Stomach (tissue), 9 donors: Measurements from ENCODE around the gene SLC39A8. TPM values are rescaled to one million over a fixed set of nuclear protein-coding genes. Genes with fewer than 3 reads are reported as not detected.
"Not testable (repeated sequence)": the region's sequence is repeated elsewhere in the genome, so short reads cannot be mapped to it uniquely, and the experiment has no call there.

ENCODE experiments used
- DNase-seq, 2 donors: peaks; one replicate each; pipeline versions ENCODE4 v3.0.0 to v3.0.0-alpha.2; 2013 to 2019
- H3K27ac ChIP-seq, 5 donors: fragments of 200-600 bp in 4 of 5; sonication (generic) in 4 of 5; one replicate each; pipeline ENCODE4 v1.5.1; 2013 to 2019; ENCODE audit warnings: mild to moderate bottlenecking in 1 of 5, moderate library complexity in 1 of 5
- H3K27me3 ChIP-seq, 3 donors: fragments of 200-600 bp; sonication (generic); one replicate each; pipeline ENCODE4 v1.5.1; 2017 to 2019; ENCODE audit warnings: mixed run types in 1 of 3
- H3K36me3 ChIP-seq, 4 donors: fragments of 200-600 bp; sonication (generic); 1 replicate in 3 of 4; 2 replicates in 1 of 4; pipeline ENCODE4 v1.5.1; 2016 to 2019
- H3K4me1 ChIP-seq, 4 donors: fragments of 200-600 bp; sonication (generic); one replicate each; pipeline ENCODE4 v1.5.1; 2016 to 2019
- H3K4me3 ChIP-seq, 4 donors: fragments of 200-600 bp; sonication (generic) in 3 of 4; one replicate each; pipeline ENCODE4 v1.5.1; 2016 to 2019; ENCODE audit warnings: mild to moderate bottlenecking in 1 of 4
- H3K9me3 ChIP-seq, 4 donors: fragments of 200-600 bp; sonication (generic); one replicate each; pipeline ENCODE4 v1.5.1; 2016 to 2019
- EP300 ChIP-seq: sonication (generic); formaldehyde crosslinking; IDR thresholded peaks from one replicate; pipeline ENCODE4 v1.6.1; 2017; ENCODE audit warnings: antibody characterized with exemption
- POLR2A ChIP-seq, 4 donors: fragments of 450-650 bp; IDR thresholded peaks; one replicate each; pipeline ENCODE4 v1.6.1; 2016; ENCODE audit warnings: antibody characterized with exemption in 4 of 4, control low read depth in 2 of 4, mild to moderate bottlenecking in 1 of 4, moderate library complexity in 1 of 4
- POLR2AphosphoS5 ChIP-seq, 3 donors: sonication (generic); formaldehyde crosslinking; IDR thresholded peaks; one replicate each; pipeline ENCODE4 v1.6.1; 2016; ENCODE audit warnings: antibody characterized with exemption in 3 of 3
- WGBS, 5 donors: extraction: QIAGEN DNeasy Blood & Tissue Kit in 3 of 5; methylation state at CpG; one replicate each; pipeline versions ENCODE4 v1.1.5 to v1.1.7; 2013 to 2018; 5-methylcytosine and 5-hydroxymethylcytosine counted together
- intact Hi-C: fragments of 100-400 bp; cut with DNase I; formaldehyde crosslinking; loops from one replicate; pipeline ENCODE4 v1.15.1; 2023; ENCODE audit warnings: low total_unique reads
- polyA plus RNA-seq, 3 donors: library from polyadenylated mRNA; stranded (reverse); fragments of 200-250 nt; gene quantifications; one replicate each; pipeline ENCODE4 v1.2.3, GENCODE V29; 2013
- total RNA-seq, 5 donors: library from RNA; depleted of rRNA; stranded (reverse); fragments of >200 nt; gene quantifications; one replicate each; pipeline versions ENCODE4 v1.1.0 to v1.2.3, GENCODE V29; 2014 to 2016
- TF ChIP-seq, protein P1 (sequence below), 7 experiments: fragments of 450-650 bp in 4 of 7; fragments of 200-600 bp in 3 of 7; sonication (generic) in 3 of 7; IDR thresholded peaks; one replicate each; pipeline ENCODE4 v1.5.1; 2016 to 2019; ENCODE audit warnings: antibody characterized with exemption in 7 of 7, control low read depth in 2 of 7, mild to moderate bottlenecking in 1 of 7
- donor health status: healthy with polysubstance abuse.
- donor health status: Bipolar disorder and iron deficiency.
- donor health status: healthy.

SLC39A8 gene
- total and polyA plus RNA-seq, 8 donors = 1.8 to 24.6 (median 9.4) TPM

DNA sequence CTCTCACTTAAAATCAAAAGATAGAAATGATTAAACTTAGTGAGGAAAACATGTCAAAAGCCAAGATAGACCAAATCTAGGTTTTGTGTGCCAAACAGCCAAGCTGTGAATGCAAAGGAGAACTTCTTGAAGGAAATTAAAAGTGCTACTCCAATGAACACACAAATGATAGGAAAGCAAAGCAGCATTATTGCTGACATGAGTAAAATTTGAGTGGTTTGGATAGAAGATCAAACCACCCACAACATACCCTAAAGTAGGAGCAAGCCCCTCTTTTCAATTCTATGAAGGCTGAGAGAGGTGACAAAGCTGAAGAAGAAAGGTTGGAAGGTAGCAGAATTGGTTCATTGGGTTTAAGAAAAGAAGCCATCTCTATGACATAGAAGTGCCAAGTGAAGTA, 56.8 kb downstream of the SLC39A8 start:
- Histone ChIP-seq H3K9me3 (peaks cover 0 to 7% (median 0%) of the 10 kb centered on the region in 4 donors), H3K27me3 (no peaks in the 10 kb centered on the region), H3K27ac (no peak overlapping the region), H3K36me3 (no peaks in the 10 kb centered on the region), H3K4me1 (no peaks in the 10 kb centered on the region), H3K4me3 (no peak overlapping the region)
- DNase-seq = no peak
- TF ChIP-seq POLR2AphosphoS5 (IDR thresholded peaks at IDR 0.05) (no peak), POLR2A (IDR thresholded peaks at IDR 0.05) (no peak), EP300 (no peak)
- intact Hi-C loops = no loop called here

DNA sequence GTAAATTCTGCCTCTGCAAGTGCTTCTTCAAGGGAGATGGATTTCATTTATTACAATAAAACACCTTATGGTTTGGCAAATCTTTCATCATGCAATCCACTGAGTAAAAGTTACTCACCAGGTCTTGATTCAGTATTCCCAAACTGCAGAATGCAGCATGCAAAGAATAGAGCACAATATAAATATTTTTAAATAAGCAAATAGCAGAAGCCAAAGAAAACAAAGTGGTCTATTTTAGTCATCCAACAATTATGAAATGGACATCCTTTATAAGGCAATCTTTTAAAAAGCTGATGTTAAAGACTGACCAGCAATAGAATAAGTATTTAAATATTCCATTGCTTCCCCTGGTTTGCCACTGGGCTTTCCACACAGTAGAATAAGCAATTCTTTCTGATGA, 59.5 kb downstream of the SLC39A8 start:
- Histone ChIP-seq H3K4me1 (no peaks in the 10 kb centered on the region), H3K4me3 (no peak overlapping the region), H3K9me3 (peaks cover 0 to 7% (median 0%) of the 10 kb centered on the region in 4 donors), H3K36me3 (no peaks in the 10 kb centered on the region), H3K27me3 (no peaks in the 10 kb centered on the region), H3K27ac (no peak overlapping the region)
- TF ChIP-seq POLR2A (IDR thresholded peaks at IDR 0.05) (no peak), EP300 (no peak), POLR2AphosphoS5 (IDR thresholded peaks at IDR 0.05) (no peak)
- TF ChIP-seq, protein P1, sequence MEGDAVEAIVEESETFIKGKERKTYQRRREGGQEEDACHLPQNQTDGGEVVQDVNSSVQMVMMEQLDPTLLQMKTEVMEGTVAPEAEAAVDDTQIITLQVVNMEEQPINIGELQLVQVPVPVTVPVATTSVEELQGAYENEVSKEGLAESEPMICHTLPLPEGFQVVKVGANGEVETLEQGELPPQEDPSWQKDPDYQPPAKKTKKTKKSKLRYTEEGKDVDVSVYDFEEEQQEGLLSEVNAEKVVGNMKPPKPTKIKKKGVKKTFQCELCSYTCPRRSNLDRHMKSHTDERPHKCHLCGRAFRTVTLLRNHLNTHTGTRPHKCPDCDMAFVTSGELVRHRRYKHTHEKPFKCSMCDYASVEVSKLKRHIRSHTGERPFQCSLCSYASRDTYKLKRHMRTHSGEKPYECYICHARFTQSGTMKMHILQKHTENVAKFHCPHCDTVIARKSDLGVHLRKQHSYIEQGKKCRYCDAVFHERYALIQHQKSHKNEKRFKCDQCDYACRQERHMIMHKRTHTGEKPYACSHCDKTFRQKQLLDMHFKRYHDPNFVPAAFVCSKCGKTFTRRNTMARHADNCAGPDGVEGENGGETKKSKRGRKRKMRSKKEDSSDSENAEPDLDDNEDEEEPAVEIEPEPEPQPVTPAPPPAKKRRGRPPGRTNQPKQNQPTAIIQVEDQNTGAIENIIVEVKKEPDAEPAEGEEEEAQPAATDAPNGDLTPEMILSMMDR (IDR thresholded peaks at IDR 0.05) = no peak
- DNase-seq = no peak
- intact Hi-C loops = no loop called here

DNA sequence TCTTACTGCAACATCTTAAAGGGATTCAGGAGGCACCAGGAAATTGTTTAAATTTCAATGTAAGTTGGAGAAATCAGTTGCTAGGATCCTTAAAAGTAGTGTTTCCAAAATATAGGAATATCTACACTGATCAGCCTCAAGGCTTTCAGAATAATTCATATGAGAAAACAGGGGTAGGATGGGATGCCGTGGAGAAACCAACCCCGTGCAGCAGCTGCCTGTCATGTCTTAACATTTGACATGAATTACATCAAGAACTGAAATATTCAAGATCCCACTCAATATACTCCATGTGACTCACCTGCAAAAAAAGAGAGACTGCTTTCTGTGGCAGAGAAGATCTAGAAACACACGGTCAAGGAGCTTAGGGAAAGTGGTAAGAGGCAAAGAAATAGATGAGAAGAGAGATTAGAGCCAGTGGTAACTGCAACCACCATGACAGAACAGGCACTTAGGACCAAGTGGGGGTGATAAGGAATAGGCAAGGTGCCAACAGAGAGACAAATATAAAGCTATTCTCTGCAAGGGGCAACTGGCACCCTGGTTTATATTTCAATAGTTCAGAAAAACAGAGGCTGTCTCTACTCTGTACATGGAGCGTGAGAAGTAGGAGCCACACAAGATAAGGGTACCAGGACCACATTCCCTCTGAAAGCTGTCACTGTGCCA, 64.0 kb downstream of the SLC39A8 start:
- H3K36me3 ChIP-seq = no peaks in the 10 kb centered on the region
- H3K27me3 ChIP-seq = no peaks in the 10 kb centered on the region
- 84 to 92% (median 88%) methylated on average over 4 of the region's 4 CpGs for WGBS, 5 donors
- no peak overlapping the region for H3K27ac ChIP-seq
- no peaks in the 10 kb centered on the region for H3K4me1 ChIP-seq
- no peak for TF ChIP-seq EP300
- TF ChIP-seq, protein P1 (IDR thresholded peaks at IDR 0.05) = no peak
- no peak for TF ChIP-seq POLR2A (IDR thresholded peaks at IDR 0.05)
- TF ChIP-seq POLR2AphosphoS5 (IDR thresholded peaks at IDR 0.05) = no peak
- DNase-seq = no peak
- no peaks in the 10 kb centered on the region for H3K9me3 ChIP-seq
- intact Hi-C loops = no loop called here
- no peak overlapping the region for H3K4me3 ChIP-seq

DNA sequence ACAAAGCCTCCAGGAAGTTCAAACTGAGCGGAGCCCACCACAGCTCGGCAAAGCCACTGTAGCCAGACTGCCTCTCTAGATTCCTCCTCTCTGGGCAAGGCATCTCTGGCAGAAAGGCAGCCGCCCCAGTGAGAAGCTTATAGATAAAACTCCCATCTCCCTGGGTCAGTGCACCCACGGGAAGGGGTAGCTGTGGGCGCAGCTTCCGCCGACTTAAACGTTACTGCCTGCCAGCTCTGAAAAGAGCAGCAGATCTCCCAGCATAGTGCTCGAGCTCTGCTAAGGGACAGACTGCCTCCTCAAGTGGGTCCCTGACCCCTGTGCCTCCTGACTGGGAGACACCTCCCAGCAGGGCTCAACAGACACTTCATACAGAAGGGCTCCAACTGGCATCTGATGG, 72.0 kb downstream of the SLC39A8 start:
- WGBS, 5 donors = 80 to 97% (median 94%) methylated on average over 1 to 9 of the region's 9 CpGs

DNA sequence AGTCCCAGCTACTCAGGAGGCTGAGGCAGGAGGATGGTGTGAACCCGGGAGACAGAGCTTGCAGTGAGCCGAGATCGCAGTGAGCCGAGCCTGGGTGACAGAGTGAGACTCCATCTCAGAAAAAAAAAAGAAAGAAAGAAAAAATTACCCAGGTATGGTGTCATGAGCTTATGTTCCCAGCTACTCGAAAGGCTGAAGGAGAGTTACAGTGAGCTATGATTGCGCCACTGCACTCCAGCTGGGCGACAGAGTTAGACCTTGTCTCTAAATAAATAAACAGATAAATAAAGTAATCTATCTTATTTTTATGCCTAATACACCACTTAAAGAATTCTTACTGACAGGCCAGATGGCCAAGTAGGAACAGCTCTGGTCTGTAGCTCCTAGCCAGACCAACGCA, 73.0 kb downstream of the SLC39A8 start:
- no peak overlapping the region for H3K27ac ChIP-seq
- no peak for DNase-seq
- H3K4me3 ChIP-seq = no peak overlapping the region
- TF ChIP-seq, protein P1 (IDR thresholded peaks at IDR 0.05) = no peak
- no peak for TF ChIP-seq POLR2AphosphoS5 (IDR thresholded peaks at IDR 0.05)
- TF ChIP-seq EP300 = no peak
- no peak for TF ChIP-seq POLR2A (IDR thresholded peaks at IDR 0.05)
- H3K9me3 ChIP-seq = peaks cover 0 to 5% (median 0%) of the 10 kb centered on the region in 4 donors
- H3K4me1 ChIP-seq = no peaks in the 10 kb centered on the region
- H3K36me3 ChIP-seq = no peaks in the 10 kb centered on the region
- WGBS, 5 donors = 81 to 98% (median 92%) methylated on average over 8 of the region's 8 CpGs
- intact Hi-C loops = no loop called here
- no peaks in the 10 kb centered on the region for H3K27me3 ChIP-seq

More for the DNA sequence above, 72.0 kb downstream of the SLC39A8 start:
- H3K4me3 ChIP-seq, H3K27me3 ChIP-seq, H3K4me1 ChIP-seq, H3K36me3 ChIP-seq, DNase-seq, H3K9me3 ChIP-seq, intact Hi-C loops, H3K27ac ChIP-seq: not testable (repeated sequence)
